IPS-18c (cell line): ENCODE data around the gene SMPDL3B.

ENCODE experiments used
- H3K4me3 ChIP-seq: 2 replicates; pipeline ENCODE4 v1.7.0; 2013; ENCODE audit warnings: low read depth, mild to moderate bottlenecking, low read length, moderate library complexity; ENCODE audit not compliant: insufficient read depth
- H3K9me3 ChIP-seq: one replicate; pipeline ENCODE4 v1.6.1; 2013; ENCODE audit warnings: mild to moderate bottlenecking, low read length, moderate library complexity; ENCODE audit not compliant: control insufficient read depth, insufficient read depth

Gene SMPDL3B

GRCh38 chr1:27935721-27936120, 921 bp downstream of the SMPDL3B start:
- Histone ChIP-seq H3K4me3 (peak overlapping the region; percentile 77), H3K9me3 (peaks cover 2% of the 10 kb centered on the region)

- H3K4me3 ChIP-seq, result peak overlapping the region; percentile 77
- peaks cover 2% of the 10 kb centered on the region for H3K9me3 ChIP-seq
Observed at GRCh38 chr1:27936370-27936769, 1.6 kb downstream of the SMPDL3B start.

GRCh38 chr1:27937524-27937836, 2.7 kb downstream of the SMPDL3B start:
- Histone ChIP-seq H3K9me3 (peaks cover 2% of the 10 kb centered on the region), H3K4me3 (peak overlapping the region; percentile 36)

- H3K4me3 ChIP-seq, result no peak overlapping the region
- H3K9me3 ChIP-seq, result peaks cover 2% of the 10 kb centered on the region
Observed at GRCh38 chr1:27938488-27938887, 3.7 kb downstream of the SMPDL3B start.

GRCh38 chr1:27940297-27940696, 5.5 kb downstream of the SMPDL3B start:
- peaks cover 2% of the 10 kb centered on the region for H3K9me3 ChIP-seq
- no peak overlapping the region for H3K4me3 ChIP-seq

GRCh38 chr1:27940870-27941560, 6.2 kb downstream of the SMPDL3B start:
- H3K4me3 ChIP-seq, result no peak overlapping the region

GRCh38 chr1:27941671-27942540, 7.1 kb downstream of the SMPDL3B start:
- Histone ChIP-seq H3K4me3 (no peak overlapping the region; the same call in 1 of the 2 replicates), H3K9me3 (peaks cover 2% of the 10 kb centered on the region)

More at GRCh38 chr1:27940870-27941560, 6.2 kb downstream of the SMPDL3B start:
- H3K9me3 ChIP-seq, result peaks cover 2% of the 10 kb centered on the region

- Histone ChIP-seq H3K4me3 (no peak overlapping the region), H3K9me3 (no peaks in the 10 kb centered on the region)
Observed at GRCh38 chr1:27945020-27945419, 10.2 kb downstream of the SMPDL3B start.

- H3K4me3 ChIP-seq, result no peak overlapping the region
- H3K9me3 ChIP-seq, result no peaks in the 10 kb centered on the region
Observed at GRCh38 chr1:27949027-27949426, 14.2 kb downstream of the SMPDL3B start.

GRCh38 chr1:27951396-27951795, 16.6 kb downstream of the SMPDL3B start:
- Histone ChIP-seq H3K9me3 (no peaks in the 10 kb centered on the region), H3K4me3 (no peak overlapping the region)

GRCh38 chr1:27952147-27952546, 17.3 kb downstream of the SMPDL3B start:
- no peak overlapping the region for H3K4me3 ChIP-seq
- no peaks in the 10 kb centered on the region for H3K9me3 ChIP-seq

- Histone ChIP-seq H3K4me3 (no peak overlapping the region), H3K9me3 (no peaks in the 10 kb centered on the region)
Observed at GRCh38 chr1:27954186-27954585, 19.4 kb downstream of the SMPDL3B start.

GRCh38 chr1:27955076-27955475, 20.3 kb downstream of the SMPDL3B start:
- Histone ChIP-seq H3K9me3 (no peaks in the 10 kb centered on the region), H3K4me3 (no peak overlapping the region)

- Histone ChIP-seq H3K9me3 (no peaks in the 10 kb centered on the region), H3K4me3 (no peak overlapping the region)
Observed at GRCh38 chr1:27956761-27957160, 22.0 kb downstream of the SMPDL3B start.

- H3K9me3 ChIP-seq, result no peaks in the 10 kb centered on the region
- no peak overlapping the region for H3K4me3 ChIP-seq
Observed at GRCh38 chr1:27957655-27958054, 22.9 kb downstream of the SMPDL3B start.

GRCh38 chr1:27958513-27958912, 23.7 kb downstream of the SMPDL3B start:
- Histone ChIP-seq H3K9me3 (no peaks in the 10 kb centered on the region), H3K4me3 (peak overlapping the region; percentile 2; the same call in 1 of the 2 replicates)

- H3K9me3 ChIP-seq, result no peaks in the 10 kb centered on the region
- H3K4me3 ChIP-seq, result peak within 1 kb of the TSS; percentile 84
Observed at GRCh38 chr1:27959792-27960603, 25.2 kb downstream of the SMPDL3B start, which contains the start of gene XKR8. TSS of gene XKR8 (plus strand) at chr1:27959973. CDS start at chr1:27960070, 97 bp downstream.
